Stimulated activated CD4-positive, alpha-beta T cell treated with anti-CD3 and anti-CD28 coated beads, Interleukin-4, amount 100 ng/mL, for 4 hours (primary cell): ENCODE results near the gene THAP2.
"Not testable (repeated sequence)": the region's sequence is repeated elsewhere in the genome, so short reads cannot be mapped to it uniquely, and the experiment has no call there.

Source experiments
- DNase-seq, 2 experiments: peaks; one replicate each; pipeline ENCODE4 v3.0.0-alpha.2; 2020

The THAP2 gene

DNA sequence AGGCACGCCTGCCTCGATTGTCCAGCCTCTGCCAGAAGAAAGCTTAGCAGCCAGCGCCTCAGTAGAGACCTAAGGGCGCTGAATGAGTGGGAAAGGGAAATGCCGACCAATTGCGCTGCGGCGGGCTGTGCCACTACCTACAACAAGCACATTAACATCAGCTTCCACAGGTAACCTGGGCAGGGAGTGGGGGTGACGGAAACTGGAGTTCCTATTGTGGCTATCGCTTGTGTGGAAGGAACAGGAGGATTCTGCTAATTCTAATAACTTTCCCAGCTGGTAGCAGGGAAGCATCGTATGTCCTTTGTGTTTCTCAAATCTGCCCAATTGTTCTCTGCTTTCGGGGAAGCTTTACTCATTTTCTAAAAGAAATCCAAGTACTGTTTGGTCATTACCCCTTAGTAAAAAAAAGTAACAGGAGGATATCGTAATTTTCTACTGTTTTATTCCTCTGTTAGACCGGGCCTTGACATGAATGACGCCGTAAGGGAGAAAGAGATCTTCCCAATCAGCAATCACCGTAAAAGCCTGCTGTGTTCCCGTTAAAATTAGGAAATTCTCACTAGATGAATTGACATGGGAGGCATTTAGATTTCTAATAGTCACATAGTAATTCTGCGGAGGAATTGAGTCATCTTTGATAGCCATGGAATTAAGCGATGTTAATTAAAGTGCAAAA lies 449 bp downstream of the THAP2 start:
- DNase-seq: no peak

GRCh38 chr12:71665090-71665463 lies 976 bp downstream of the THAP2 start:
- DNase-seq: no peak

DNA sequence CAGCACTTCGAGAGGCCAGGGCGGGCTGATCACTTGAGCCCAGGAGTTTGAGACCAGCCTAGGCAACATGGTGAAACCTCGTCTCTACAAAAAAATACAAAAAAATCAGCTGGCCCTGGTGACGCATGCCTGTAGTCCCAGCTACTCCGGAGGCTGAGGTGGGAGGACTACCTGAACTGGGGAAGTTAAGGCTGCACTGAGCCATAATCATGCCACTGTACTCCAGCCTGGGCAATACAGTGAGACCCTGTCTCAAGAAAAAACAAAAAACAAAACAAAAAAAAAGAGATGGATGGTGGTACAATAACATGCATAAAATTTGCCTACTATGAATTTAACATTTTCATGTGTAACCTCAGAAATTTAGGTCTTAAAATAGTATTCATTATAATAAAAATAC lies 2.2 kb downstream of the THAP2 start:
- DNase-seq: no peak

DNA sequence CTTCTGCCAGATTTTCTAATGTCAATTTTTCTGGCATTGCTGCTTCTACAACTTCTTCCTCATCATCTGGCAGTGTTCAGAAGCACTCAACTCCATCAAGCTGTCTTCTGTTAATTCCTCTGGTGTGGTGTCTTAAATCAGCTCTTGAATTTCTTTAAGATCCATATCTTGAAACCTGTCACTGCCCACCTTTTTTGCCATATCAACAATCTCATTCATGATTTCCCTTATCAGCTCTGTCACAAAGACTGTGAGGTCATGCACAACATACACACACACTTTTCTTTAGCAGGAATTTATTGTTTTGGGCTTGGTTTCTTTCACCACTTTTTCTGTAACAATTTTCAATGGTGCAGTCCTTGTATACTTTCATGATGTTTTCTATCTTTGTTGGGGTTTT lies 7.2 kb downstream of the THAP2 start:
- DNase-seq: no peak

GRCh38 chr12:71671816-71672215 lies 7.7 kb downstream of the THAP2 start:
- no peak for DNase-seq

DNA sequence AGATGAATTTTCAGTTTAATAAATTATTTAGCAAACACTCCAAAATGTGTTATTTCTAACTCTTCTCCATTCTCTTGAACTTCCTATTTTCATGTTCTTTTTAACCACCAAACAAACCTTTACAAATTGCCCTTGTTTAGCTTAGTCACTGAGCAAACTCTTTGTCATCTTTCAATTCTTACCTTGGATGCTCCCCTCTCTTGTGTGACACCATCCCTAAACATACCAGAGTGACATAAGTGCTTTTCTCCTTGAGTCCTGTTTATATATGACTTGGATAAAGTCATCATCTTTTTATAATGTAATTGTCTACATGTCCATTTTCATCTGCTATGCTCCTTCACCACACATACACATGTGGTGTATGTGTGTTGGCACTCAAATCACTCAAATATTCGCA lies 18.4 kb downstream of the THAP2 start:
- DNase-seq: no peak

GRCh38 chr12:71683633-71684032 lies 19.5 kb downstream of the THAP2 start:
- no peak for DNase-seq

GRCh38 chr12:71684081-71684480 lies 20.0 kb downstream of the THAP2 start:
- DNase-seq: no peak

DNA sequence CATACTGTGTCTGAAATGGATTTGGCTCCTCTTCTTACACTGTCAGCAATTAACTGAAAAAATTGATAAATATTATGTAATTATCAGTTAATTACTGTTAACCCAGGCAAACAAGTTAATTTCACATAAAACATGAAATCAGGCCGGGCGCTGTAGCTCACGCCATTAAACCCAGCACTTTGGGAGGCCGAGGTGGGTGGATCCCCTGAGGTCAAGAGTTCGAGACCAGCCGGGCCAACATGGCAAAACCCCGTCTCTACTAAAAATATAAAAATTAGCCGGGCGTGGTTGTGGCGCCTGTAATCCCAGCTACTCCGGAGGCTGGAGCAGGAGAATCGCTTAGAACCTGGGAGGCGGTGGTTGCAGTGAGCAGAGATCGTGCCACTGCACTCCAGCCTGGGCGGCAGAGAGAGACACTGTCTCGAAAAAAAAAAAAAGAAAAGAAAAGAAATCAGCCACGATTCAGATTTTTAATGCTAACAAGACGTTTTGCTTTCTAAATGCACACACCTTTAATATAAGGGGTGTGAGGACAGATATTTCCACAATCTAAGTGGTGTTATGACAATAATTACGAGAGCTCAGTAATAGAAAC lies 21.3 kb downstream of the THAP2 start:
- DNase-seq: no peak

DNA sequence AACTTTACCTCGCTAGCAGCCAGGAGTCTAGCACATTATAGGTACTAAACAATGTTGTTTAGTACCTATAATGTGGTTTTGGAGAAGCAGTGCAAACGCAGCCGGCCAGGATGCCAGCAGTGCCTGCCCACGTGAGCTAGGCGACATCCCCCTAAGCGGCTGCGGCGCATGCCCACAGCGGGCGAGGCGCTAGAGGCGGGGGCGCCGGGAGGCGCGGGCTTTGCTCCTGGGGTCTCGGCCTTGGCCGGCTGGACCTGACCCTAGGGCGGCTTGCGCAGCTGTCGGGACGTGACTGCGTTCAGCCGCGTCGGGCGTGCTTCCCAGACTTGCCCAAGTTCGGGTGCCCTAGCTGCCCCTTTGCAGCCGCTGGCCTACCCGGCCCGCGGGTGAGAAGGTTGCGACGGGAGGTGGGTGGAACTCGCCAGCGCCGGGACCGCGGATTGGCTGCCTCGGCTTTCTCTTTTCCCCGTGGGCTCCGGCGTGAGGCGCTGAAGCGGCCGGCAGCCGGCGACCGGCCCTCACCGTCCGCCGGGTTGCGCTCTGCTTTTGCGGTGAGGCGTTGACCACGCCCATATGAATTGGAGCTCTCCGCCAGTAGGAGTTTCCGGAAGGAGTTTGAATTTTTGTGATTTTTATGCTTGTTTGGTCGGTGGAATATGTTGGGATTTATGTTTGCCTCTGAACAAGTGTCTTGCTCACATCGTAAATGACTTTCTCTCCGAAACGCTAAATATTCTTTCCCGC lies 22.0 kb downstream of the THAP2 start, which contains the start of gene TMEM19:
TMEM19 (plus strand) TSS at position 169 of the 744 bp plus-strand sequence. CDS start 599 bp downstream, outside the sequence.
- peak; percentile 74 to 75 for DNase-seq

- DNase-seq: no peak
Observed at GRCh38 chr12:71686658-71687025, 22.5 kb downstream of the THAP2 start.

GRCh38 chr12:71687172-71687571 lies 23.1 kb downstream of the THAP2 start:
- not testable (repeated sequence) for DNase-seq

DNA sequence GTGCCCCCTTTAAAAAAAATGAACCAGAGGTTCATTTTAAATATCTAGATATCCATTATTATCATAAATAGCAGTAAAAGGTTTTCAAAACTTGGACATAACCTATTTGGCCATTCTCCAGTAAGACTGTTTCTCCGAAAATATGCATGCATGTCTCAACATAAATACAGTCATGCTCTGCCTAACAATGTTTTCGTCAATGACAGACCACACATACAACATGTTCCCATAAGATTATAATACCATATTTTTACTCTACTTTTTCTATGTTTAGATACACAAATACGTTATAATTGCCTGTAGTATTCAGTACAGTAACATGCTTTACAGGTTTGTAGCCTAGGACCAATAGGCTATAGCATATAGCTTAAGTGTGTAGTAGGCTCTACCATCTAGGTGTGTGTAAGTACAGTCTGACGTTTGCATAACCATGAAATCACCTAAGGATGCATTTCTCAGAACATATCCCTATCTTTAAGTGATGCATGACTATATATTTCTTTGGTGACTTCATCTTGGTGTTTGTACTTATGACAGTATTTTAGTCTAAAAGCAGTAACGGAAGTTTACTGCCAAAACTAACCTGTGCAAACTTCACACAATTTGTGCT lies 25.0 kb downstream of the THAP2 start:
- no peak for DNase-seq

GRCh38 chr12:71691504-71692129 lies 27.5 kb downstream of the THAP2 start:
- no peak for DNase-seq

- DNase-seq: no peak
Observed at GRCh38 chr12:71693126-71693525, 29.0 kb downstream of the THAP2 start.

GRCh38 chr12:71693651-71694050 lies 29.6 kb downstream of the THAP2 start:
- not testable (repeated sequence) for DNase-seq

GRCh38 chr12:71694099-71694820 lies 30.2 kb downstream of the THAP2 start:
- DNase-seq: no peak

DNA sequence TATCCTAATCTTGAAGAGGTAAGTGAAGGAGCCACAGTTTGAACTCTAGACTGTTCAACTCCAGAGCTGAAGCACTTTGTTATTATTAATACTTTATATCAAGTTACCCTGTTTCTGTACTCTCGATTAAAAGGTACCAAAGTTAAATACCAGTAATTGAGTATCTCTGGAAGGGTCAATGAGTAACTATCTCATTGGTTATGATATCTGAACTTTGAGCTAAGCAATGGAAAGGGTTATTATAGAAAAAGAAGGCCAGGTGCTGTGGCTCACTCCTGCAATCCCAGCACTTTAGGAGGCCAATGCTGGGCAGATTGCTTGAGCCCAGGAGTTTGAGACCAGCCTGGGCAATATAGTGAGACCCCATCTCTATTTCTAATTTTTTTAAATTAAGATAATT lies 31.7 kb downstream of the THAP2 start:
- no peak for DNase-seq

DNA sequence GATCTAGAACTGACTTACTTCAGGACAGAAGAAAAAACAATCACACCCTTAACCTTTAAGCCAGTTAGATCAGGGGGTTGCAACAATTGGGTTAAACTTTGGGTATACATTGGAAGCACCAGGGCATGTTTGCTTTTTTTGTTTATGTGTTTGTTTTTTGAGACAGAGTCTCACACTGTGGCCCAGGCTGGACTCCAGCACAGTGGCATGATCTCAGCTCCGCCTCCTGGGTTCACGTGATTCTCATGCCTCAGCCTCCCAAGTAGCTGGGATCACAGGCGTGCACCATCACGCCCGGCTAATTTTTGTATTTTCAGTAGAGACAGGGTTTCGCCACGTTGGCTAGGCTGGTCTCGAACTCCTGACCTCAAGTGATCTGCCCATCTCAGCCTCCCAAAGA lies 38.1 kb downstream of the THAP2 start:
- DNase-seq: not testable (repeated sequence)

- no peak for DNase-seq
Observed at GRCh38 chr12:71702590-71702989, 38.5 kb downstream of the THAP2 start.

GRCh38 chr12:71703206-71703605 lies 39.1 kb downstream of the THAP2 start:
- DNase-seq: no peak

DNA sequence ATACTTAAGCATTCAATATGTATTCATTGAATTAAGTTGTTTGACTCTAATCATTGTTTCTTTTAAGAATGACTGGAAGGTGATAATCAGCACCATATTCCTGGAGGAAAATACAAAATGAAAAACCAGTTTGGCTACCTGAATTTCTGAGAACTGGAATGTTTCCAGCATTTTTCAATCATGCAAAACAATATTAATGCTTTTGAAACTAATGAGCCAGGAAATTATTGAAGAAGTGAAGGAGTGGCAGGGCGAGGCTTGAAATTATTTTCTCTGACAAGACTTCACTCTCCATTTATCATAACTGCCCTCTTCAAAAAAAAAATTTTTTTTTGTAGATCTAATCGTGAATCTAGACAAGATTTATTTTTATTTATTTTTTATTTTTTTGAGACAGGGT lies 40.8 kb downstream of the THAP2 start:
- DNase-seq: no peak

- no peak for DNase-seq
Observed at GRCh38 chr12:71708658-71709057, 44.6 kb downstream of the THAP2 start.
